Measurements from ENCODE around the gene DPH3. TPM values are rescaled to one million over a fixed set of nuclear protein-coding genes. Genes with fewer than 3 reads are reported as not detected.

Gene DPH3
- total and polyA plus RNA-seq, 2 donors (not counting 3 experiments of a cell fraction or from before 2014, with no cell fraction given): 7.7 to 28.7 TPM

DNA sequence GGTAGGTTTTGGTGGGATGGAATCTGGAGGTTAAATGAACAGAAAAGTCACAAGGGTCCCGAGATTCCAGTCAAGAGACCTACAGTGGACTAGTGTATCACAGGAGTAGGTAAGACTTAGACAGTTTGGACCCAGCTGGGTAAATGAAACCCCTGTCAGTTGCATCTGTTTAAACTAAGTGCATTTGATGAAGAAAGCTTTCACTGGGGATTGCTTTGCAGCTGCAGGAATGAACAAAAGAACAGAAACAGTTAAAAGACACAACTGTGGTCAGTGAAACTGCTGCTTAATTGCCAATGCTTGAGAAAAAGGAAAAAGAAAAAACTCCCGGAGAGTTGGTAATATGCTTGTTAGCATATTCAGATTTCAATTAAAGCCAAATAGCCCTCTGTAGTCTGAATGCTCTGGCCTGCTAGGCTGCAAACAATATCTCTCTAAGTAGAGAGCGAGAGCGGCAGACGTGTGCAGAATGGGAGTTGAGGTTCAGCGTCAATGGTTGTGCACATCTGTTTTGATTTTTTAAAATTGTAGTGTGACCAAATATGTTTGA lies 37.4 kb upstream of the DPH3 start:
- Histone ChIP-seq H2AFZ (ENCODE audit: low read depth, low read length) (no peak overlapping the region), H3K4me2 (ENCODE audit: insufficient read depth, low read length) (no peak overlapping the region), H4K20me1 (replicated peaks; ENCODE audit: control insufficient read depth, extremely low read depth, insufficient read depth, low read length) (no peaks in the 10 kb centered on the region), H3K27ac (ENCODE audit: insufficient read depth, low read depth, low read length) (no peak overlapping the region), H3K9me3 (replicated peaks; ENCODE audit: control insufficient read depth, insufficient read depth, low read length) (no peaks in the 10 kb centered on the region), H3K79me2 (ENCODE audit: control insufficient read depth, insufficient read depth, low read length) (no peaks in the 10 kb centered on the region), H3K36me3 (ENCODE audit: control insufficient read depth in 2 of 2, extremely low read depth in 1 of 2, insufficient read depth in 2 of 2, low read length in 2 of 2) (peaks cover 0 to 2% of the 10 kb centered on the region in 2 experiments), H3K27me3 (ENCODE audit: control insufficient read depth in 2 of 2, insufficient read depth in 2 of 2, low read length in 2 of 2) (no peaks in the 10 kb centered on the region), H3K9me1 (replicated peaks; ENCODE audit: control insufficient read depth, extremely low read depth, insufficient read depth, low read length) (no peaks in the 10 kb centered on the region), H3K4me3 (replicated peaks in 1 of 3; ENCODE audit: insufficient read depth in 1 of 3, low read depth in 1 of 3, low read length in 3 of 3) (no peak overlapping the region), H3K9ac (replicated peaks; ENCODE audit: extremely low read depth, insufficient read depth, low read length) (no peak overlapping the region), H3K4me1 (ENCODE audit: control insufficient read depth, extremely low read depth, insufficient read depth, low read length) (no peaks in the 10 kb centered on the region)
- dilution Hi-C loops (cut with MboI; ENCODE audit: extremely low pct_ligation_motif_present, low sequenced_read_pairs) (no loop called here), intact Hi-C loops (cut with micrococcal nuclease) (no loop called here)
- TF ChIP-seq EZH2 (IDR thresholded peaks at IDR 0.05; ENCODE audit: borderline replicate concordance, low read depth, low read length, severe bottlenecking): no peak
- TF ChIP-seq FOS (IDR thresholded peaks at IDR 0.05; ENCODE audit: borderline replicate concordance, insufficient read depth, low read length): no peak
- no peak for TF ChIP-seq GATA2 (IDR thresholded peaks at IDR 0.05; ENCODE audit: insufficient read depth, insufficient read length, low read depth, low read length)
- TF ChIP-seq, protein P1, sequence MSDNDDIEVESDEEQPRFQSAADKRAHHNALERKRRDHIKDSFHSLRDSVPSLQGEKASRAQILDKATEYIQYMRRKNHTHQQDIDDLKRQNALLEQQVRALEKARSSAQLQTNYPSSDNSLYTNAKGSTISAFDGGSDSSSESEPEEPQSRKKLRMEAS (IDR thresholded peaks at IDR 0.05; ENCODE audit: insufficient read depth, insufficient read length): no peak
- TF ChIP-seq JUN (IDR thresholded peaks at IDR 0.05; ENCODE audit: borderline replicate concordance, insufficient read depth, insufficient read length, low read depth): no peak
- TF ChIP-seq POLR2A (IDR thresholded peaks at IDR 0.05; ENCODE audit: low read depth, low read length): no peak
- no peak for TF ChIP-seq POLR2AphosphoS5 (IDR thresholded peaks at IDR 0.05; ENCODE audit: insufficient read depth, low read depth, low read length)
- no peak for TF ChIP-seq CTCF (IDR thresholded peaks at IDR 0.05; ENCODE audit: extremely low read depth in 1 of 2, insufficient read depth in 1 of 2, low read depth in 1 of 2, low read length in 2 of 2)
- no peak for TF ChIP-seq MYC (IDR thresholded peaks at IDR 0.05; ENCODE audit: low read depth, low read length)
- POLR2A ChIA-PET: no interaction called here
- BruUV-seq (replicated peaks): no TSS peak
- CTCF ChIA-PET: interaction anchor here (1.6 to 4.2 kb wide), 2 partner anchors 12 to 215 kb away, joined by 5 to 21 read pairs; no protein-coding TSS in a partner anchor
- FAIRE-seq (no peak), DNase-seq (ENCODE audit: low read depth, low spot score) (no peak)
